GM12878 (cell line): Measurements from ENCODE around the gene SMAD5.

ENCODE experiments used
- CBX5 ChIP-seq: sonication (generic); IDR thresholded peaks from 2 replicates; pipeline ENCODE4 v1.6.1; 2016; ENCODE audit warnings: low read depth, moderate library complexity, mild to moderate bottlenecking, inconsistent platforms
- CTCF ChIP-seq, 3 experiments: IDR thresholded peaks in 2 of 3; conservative IDR thresholded peaks in 1 of 3; 2 replicates each; pipeline ENCODE4 v1.5.1; 2011; ENCODE audit warnings: low read depth in 3 of 3, low read length in 3 of 3, mild to moderate bottlenecking in 3 of 3, control low read depth in 2 of 3, moderate library complexity in 2 of 3, inconsistent platforms in 1 of 3, mixed read lengths in 1 of 3; ENCODE audit not compliant: control insufficient read depth in 2 of 3, insufficient read depth in 1 of 3; ENCODE audit errors: extremely low read depth in 1 of 3
- JUNB ChIP-seq: IDR thresholded peaks from 2 replicates; pipeline ENCODE4 v1.6.1; 2016; ENCODE audit warnings: antibody characterized with exemption, mild to moderate bottlenecking
- MYC ChIP-seq: IDR thresholded peaks from 2 replicates; pipeline ENCODE4 v1.6.1; 2011; ENCODE audit warnings: mild to moderate bottlenecking, low read length, moderate library complexity, inconsistent platforms; ENCODE audit not compliant: insufficient read depth, insufficient replicate concordance, insufficient read length, severe bottlenecking
- PKNOX1 ChIP-seq: fragments of 450-650 bp; IDR thresholded peaks from 2 replicates; pipeline ENCODE4 v1.6.1; 2016; ENCODE audit warnings: mild to moderate bottlenecking
- RCOR1 ChIP-seq: conservative IDR thresholded peaks from 2 replicates; pipeline ENCODE4 v1.6.1; 2012; ENCODE audit warnings: low read depth, low read length, improper control_type of control experiment
- RELA ChIP-seq: fragments of 450-650 bp; IDR thresholded peaks from 2 replicates; pipeline ENCODE4 v1.8.0; 2014; ENCODE audit warnings: borderline replicate concordance; ENCODE audit not compliant: partially characterized antibody
- ZNF274 ChIP-seq: IDR thresholded peaks from one replicate; pipeline ENCODE4 v1.8.0; 2011; ENCODE audit not compliant: insufficient read length, insufficient read depth

- TF ChIP-seq JUNB = no peak
- no peak for TF ChIP-seq RCOR1
- no peak for TF ChIP-seq MYC
- no peak for TF ChIP-seq ZNF274
- TF ChIP-seq PKNOX1 = no peak
- TF ChIP-seq RELA = no peak
- TF ChIP-seq CTCF (IDR thresholded peaks at IDR 0.05 in 2 of 3, conservative IDR thresholded peaks at IDR 0.05 in 1 of 3; ENCODE audit: control insufficient read depth in 2 of 3, extremely low read depth in 1 of 3, insufficient read depth in 1 of 3, low read depth in 3 of 3, low read length in 3 of 3) = no peak
- no peak for TF ChIP-seq CBX5
These were observed 93.2 kb downstream of the SMAD5 start for GRCh38 chr5:136225796-136226195.
